Muscle layer of colon (tissue), 2 donors: ENCODE results near the gene RAB19.
"Not testable (repeated sequence)": the region's sequence is repeated elsewhere in the genome, so short reads cannot be mapped to it uniquely, and the experiment has no call there.

ENCODE experiments used
- H3K27ac ChIP-seq: one replicate; pipeline ENCODE4 v1.7.0; 2013; ENCODE audit warnings: low read depth, mild to moderate bottlenecking, low read length, moderate library complexity
- H3K27me3 ChIP-seq, 2 donors: one replicate each; pipeline ENCODE4 v1.7.0; 2013; ENCODE audit warnings: low read length in 2 of 2, mild to moderate bottlenecking in 2 of 2; ENCODE audit not compliant: insufficient read depth in 2 of 2, control insufficient read depth in 1 of 2
- H3K36me3 ChIP-seq: one replicate; pipeline ENCODE4 v1.7.0; 2013; ENCODE audit warnings: mild to moderate bottlenecking, low read length; ENCODE audit not compliant: insufficient read depth
- H3K4me1 ChIP-seq: one replicate; pipeline ENCODE4 v1.7.0; 2013; ENCODE audit warnings: mild to moderate bottlenecking, low read length; ENCODE audit not compliant: insufficient read depth
- H3K4me3 ChIP-seq, 2 donors: one replicate each; pipeline ENCODE4 v1.7.0; 2013; ENCODE audit warnings: low read length in 2 of 2, low read depth in 1 of 2, mild to moderate bottlenecking in 1 of 2, moderate library complexity in 1 of 2
- H3K9ac ChIP-seq: one replicate; pipeline ENCODE4 v1.7.0; 2013; ENCODE audit warnings: low read length
- H3K9me3 ChIP-seq: one replicate; pipeline ENCODE4 v1.7.0; 2013; ENCODE audit warnings: mild to moderate bottlenecking, low read length
- donor health status: abdominal sarcoma.
- donor health status: Adenocarcinoma of cecum.

RAB19 gene

DNA sequence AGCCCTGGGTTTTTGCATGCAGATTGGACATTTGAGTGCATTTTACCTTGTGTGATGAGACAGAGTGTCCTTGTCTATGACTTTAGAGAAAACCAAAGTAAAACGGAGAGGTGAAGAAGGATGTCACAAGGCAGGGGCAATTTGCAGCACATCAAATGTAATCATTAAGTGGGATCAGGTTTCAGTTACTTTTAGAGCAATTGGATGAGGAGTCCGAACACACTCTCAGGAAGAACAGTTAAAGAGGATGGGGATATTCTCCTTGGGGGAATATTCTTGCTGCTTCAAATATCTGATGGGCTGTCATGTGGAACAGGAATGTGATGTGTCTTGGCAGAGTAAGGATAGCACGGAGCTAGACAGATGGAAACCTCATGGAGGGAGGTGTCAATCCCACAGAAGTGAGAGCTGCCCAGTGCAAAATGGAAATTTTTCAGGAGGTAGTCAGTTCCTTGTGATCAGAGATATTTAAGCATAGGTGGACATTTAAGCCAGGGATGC, 757 bp downstream of the RAB19 start:
- Histone ChIP-seq H3K9ac (no peak overlapping the region), H3K9me3 (no peaks in the 10 kb centered on the region), H3K36me3 (no peaks in the 10 kb centered on the region), H3K4me3 (no peak overlapping the region), H3K27ac (no peak overlapping the region), H3K4me1 (no peaks in the 10 kb centered on the region), H3K27me3 (peaks cover 7 to 10% of the 10 kb centered on the region in 2 donors)

DNA sequence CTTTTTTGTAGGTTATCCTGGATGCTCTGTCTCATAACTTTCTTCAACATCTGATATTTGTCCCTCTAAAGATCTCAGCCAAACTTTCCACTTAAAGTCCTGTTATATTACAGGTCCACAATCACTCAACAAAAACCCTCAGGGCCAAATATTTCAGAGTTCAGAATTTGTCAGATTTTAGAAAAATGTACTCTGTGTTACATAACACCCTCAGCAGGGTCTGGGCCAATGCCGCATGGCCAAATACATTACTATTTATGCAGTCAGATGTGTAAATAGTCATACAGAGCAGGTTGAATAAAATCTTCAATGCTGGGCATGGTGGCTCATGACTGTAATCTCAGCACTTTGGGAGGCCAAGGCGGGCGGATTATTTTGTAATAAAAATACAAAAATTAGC, 11.5 kb downstream of the RAB19 start:
- H3K9ac ChIP-seq: no peak overlapping the region
- H3K4me3 ChIP-seq: no peak overlapping the region

DNA sequence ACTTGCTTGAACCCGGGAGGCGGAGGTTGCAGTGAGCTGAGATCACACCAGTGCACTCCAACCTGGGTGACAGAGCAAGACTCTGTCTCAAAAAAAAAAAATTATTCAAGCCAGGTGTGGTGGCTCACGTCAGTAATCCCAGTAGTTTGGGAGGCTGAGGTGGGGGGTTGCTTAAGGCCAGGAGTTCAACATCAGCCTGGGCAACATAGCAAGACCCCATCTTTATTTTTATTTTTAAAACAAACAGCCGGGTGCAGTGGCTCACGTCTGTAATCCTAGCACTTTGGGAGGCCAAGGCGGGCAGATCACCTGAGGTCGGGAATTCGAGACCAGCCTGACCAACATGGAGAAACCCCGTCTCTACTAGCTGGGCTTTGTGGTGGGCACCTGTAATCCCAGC, 12.0 kb downstream of the RAB19 start:
- not testable (repeated sequence) for H3K9ac ChIP-seq, H3K4me1 ChIP-seq, H3K27ac ChIP-seq, H3K4me3 ChIP-seq, H3K27me3 ChIP-seq, H3K36me3 ChIP-seq, H3K9me3 ChIP-seq

More for the DNA sequence above, 11.5 kb downstream of the RAB19 start:
- Histone ChIP-seq H3K4me1 (no peaks in the 10 kb centered on the region), H3K27me3 (no peaks in the 10 kb centered on the region), H3K27ac (no peak overlapping the region), H3K36me3 (no peaks in the 10 kb centered on the region), H3K9me3 (no peaks in the 10 kb centered on the region)

DNA sequence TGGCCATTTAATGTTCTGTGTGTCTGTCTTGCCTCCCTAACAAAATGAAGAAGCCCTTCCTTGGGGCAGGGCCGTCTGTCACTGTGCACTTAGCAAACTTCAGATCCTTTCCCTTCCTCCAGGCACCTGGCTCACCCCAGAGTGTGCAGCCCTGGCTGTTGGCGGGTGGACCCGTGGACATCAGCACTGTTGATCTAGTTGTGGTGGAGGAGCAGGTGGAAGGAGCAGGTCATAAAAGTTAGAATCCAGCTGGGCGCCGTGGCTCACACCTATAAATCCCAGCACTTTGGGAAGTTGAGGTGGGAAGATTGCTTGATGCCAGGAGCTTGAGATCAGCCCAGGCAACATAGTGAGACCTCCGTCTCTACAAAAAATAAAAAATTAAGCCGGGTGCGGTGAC, 12.7 kb downstream of the RAB19 start:
- no peaks in the 10 kb centered on the region for H3K9me3 ChIP-seq
- H3K36me3 ChIP-seq: no peaks in the 10 kb centered on the region
- H3K9ac ChIP-seq: no peak overlapping the region
- no peak overlapping the region for H3K4me3 ChIP-seq
- no peaks in the 10 kb centered on the region for H3K27me3 ChIP-seq
- H3K27ac ChIP-seq: no peak overlapping the region
- no peaks in the 10 kb centered on the region for H3K4me1 ChIP-seq

DNA sequence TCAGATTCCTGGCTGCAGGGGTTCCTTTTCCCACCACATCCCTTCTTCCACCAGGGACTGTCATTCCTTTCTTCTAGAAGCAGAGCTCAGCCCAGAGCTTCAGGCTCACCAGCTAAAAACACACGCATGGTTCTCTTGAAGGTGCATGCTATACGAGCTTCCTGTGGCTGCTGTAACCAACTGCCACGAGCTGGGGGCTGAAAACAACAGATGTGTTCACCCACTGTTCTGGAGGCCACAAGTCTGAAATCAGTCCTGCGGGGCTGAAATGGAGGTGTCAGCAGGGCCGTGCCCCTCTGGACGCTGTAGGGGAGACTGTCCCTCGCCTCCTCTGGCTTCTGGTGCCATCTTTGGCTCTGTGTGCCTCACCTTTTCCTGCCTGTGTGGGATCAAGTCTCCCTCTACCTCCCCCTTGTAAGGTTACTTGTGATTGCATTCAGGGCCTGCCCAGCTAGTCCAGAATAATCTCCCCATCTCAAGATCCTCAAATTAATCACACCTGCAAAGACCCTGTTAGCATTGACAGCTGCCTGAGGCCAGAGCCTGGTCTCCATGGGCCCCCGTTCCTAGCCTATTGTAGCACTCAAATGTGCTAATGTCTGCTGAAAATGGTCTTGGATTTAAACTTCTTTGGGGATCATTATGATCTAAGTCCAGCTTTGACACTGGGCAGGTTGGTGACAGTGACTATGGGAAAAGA, 13.7 kb downstream of the RAB19 start:
- no peaks in the 10 kb centered on the region for H3K4me1 ChIP-seq
- H3K9me3 ChIP-seq: no peaks in the 10 kb centered on the region
- no peak overlapping the region for H3K27ac ChIP-seq
- no peak overlapping the region for H3K4me3 ChIP-seq
- no peak overlapping the region for H3K9ac ChIP-seq
- H3K36me3 ChIP-seq: no peaks in the 10 kb centered on the region
- H3K27me3 ChIP-seq: no peaks in the 10 kb centered on the region

DNA sequence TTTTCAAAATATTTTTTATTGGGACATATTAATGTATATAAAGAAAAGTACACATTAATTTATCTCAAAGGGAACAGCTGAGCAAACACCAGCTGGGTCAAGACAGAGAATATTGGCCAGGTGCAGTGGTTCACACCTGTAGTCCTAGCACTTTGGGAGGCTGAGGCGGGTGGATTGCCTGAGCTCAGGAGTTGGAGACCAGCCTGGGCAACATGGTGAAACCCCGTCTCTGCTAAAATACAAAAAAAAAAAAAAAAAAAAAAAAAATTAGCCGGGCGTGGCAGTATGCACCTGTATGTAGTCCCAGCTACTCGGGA, 14.3 kb downstream of the RAB19 start:
- H3K36me3 ChIP-seq, H3K27me3 ChIP-seq, H3K4me1 ChIP-seq, H3K4me3 ChIP-seq, H3K9ac ChIP-seq, H3K27ac ChIP-seq, H3K9me3 ChIP-seq: not testable (repeated sequence)

DNA sequence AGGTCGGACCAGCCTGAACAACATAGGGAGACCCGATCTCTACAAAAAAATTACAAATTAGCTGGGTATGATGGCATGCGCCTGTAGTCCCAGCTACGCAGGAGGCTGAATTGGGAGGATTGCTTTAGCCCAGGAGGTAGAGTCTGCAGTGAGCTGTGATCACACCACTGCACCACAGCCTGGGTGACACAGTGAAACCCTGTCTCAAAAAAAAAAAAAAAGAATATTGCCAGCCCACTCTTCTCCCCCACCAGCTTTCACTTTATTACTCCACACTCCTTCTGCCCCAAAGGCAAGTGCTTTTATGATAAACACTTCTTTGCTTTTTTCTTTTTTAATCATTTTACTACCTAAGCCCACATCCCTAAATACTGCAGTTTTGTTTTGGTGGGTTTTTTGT, 14.8 kb downstream of the RAB19 start:
- no peak overlapping the region for H3K9ac ChIP-seq
- H3K27ac ChIP-seq: no peak overlapping the region
- no peaks in the 10 kb centered on the region for H3K9me3 ChIP-seq
- H3K27me3 ChIP-seq: no peaks in the 10 kb centered on the region
- no peaks in the 10 kb centered on the region for H3K36me3 ChIP-seq
- no peak overlapping the region for H3K4me3 ChIP-seq
- H3K4me1 ChIP-seq: no peaks in the 10 kb centered on the region

DNA sequence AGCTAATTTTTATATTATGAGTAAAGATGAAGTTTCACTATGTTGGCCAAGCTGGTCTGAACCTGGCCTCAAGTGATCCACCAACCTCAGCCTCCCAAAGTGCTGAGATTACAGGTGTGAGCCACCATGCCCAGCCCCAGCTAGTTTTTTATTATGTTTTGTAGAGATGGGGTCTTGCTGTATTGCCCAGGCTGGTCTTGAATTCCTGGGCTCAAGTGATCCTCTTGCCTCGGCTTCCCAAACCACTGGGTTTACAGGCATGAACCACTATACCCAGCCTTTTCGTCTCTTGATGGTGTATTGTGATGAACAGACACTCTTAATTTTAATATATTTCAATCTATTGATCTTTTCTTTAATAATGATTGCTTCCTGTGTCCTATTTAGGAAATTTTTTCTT, 17.7 kb downstream of the RAB19 start:
- H3K27me3 ChIP-seq: no peaks in the 10 kb centered on the region
- no peaks in the 10 kb centered on the region for H3K4me1 ChIP-seq
- H3K9me3 ChIP-seq: no peaks in the 10 kb centered on the region
- H3K4me3 ChIP-seq: no peak overlapping the region
- no peak overlapping the region for H3K9ac ChIP-seq
- H3K36me3 ChIP-seq: no peaks in the 10 kb centered on the region
- no peak overlapping the region for H3K27ac ChIP-seq

DNA sequence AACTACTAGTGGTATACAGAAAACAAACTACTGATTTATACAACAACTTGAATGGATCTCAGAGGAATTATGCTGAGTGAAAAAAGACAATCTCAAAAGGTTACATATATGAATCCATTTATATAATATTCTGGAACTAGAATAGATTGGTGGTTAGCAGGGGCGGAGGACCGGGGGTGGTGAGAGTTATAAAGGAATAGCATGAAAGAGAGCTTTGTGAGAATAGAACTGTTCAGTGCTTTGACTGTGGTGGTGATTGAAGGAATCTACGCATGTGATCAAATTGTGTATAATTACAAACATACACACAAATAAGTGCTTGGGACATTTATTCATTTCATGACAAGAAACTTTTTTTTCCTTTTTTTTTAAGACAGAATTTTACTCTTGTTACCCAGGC, 19.6 kb downstream of the RAB19 start:
- Histone ChIP-seq H3K4me3 (no peak overlapping the region), H3K27me3 (no peaks in the 10 kb centered on the region), H3K36me3 (no peaks in the 10 kb centered on the region), H3K27ac (no peak overlapping the region), H3K4me1 (no peaks in the 10 kb centered on the region), H3K9me3 (no peaks in the 10 kb centered on the region), H3K9ac (no peak overlapping the region)

DNA sequence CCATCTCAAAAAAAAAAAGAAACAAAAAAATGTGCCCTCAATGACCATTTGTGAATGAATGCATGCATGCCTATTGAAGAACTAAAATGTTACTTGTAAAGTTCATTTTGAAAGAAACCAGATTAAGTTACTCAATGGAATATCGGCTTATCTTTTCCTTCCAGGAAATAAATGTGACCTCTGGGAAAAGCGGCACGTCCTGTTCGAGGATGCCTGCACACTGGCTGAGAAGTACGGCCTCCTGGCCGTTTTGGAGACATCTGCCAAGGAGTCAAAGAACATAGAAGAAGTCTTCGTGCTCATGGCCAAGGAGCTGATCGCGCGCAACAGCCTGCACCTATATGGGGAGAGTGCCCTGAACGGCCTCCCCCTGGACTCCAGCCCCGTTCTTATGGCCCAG, 21.9 kb downstream of the RAB19 start:
- H3K9me3 ChIP-seq: no peaks in the 10 kb centered on the region
- no peaks in the 10 kb centered on the region for H3K36me3 ChIP-seq
- H3K4me1 ChIP-seq: no peaks in the 10 kb centered on the region
- no peak overlapping the region for H3K9ac ChIP-seq
- H3K27me3 ChIP-seq: no peaks in the 10 kb centered on the region
- H3K4me3 ChIP-seq: no peak overlapping the region
- H3K27ac ChIP-seq: no peak overlapping the region

DNA sequence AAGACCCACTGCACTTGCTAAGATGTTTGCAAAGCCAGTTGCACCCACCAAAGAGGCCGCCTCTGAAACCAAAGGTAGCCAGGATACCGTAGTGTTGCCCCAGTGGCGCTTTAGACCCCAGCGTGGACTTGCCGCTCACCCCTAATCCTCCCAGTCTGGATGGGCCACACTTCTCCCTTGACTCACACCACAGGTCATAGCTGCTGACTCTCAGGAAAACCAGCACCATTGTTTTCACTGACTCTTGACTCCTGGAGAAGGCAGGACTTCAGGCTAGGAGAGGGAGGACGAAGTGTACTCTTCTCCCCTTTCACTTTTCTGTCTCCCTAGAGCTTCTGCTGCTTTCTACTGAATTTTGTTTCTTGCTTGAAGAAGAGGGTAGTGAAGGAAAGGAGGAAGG, 22.3 kb downstream of the RAB19 start:
- Histone ChIP-seq H3K27me3 (no peaks in the 10 kb centered on the region), H3K4me1 (no peaks in the 10 kb centered on the region), H3K9me3 (no peaks in the 10 kb centered on the region), H3K4me3 (no peak overlapping the region), H3K36me3 (no peaks in the 10 kb centered on the region), H3K9ac (no peak overlapping the region), H3K27ac (no peak overlapping the region)

DNA sequence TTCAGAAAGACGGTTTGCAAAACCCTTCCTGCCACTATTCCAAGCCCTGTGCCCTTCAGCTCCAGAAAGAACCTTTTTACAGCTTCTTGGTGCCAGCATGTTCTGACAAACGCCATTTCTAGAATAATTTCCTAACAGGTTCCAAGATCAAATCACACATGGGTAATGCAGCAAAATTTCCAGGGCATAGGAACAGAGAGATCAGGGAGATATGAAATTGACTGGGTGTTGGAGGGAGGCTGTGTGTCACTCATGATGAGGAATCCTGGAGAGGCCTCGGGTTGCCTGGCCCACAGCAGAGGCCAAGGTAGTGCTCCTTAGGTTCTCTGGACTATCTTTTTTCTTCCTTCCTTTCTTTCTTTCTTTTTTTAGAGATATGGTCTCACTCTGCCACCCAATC, 29.5 kb downstream of the RAB19 start:
- H3K4me3 ChIP-seq: no peak overlapping the region

More for the DNA sequence above, 29.5 kb downstream of the RAB19 start:
- H3K4me1 ChIP-seq: no peaks in the 10 kb centered on the region
- no peaks in the 10 kb centered on the region for H3K36me3 ChIP-seq
- no peaks in the 10 kb centered on the region for H3K27me3 ChIP-seq
- no peaks in the 10 kb centered on the region for H3K9me3 ChIP-seq
- H3K27ac ChIP-seq: no peak overlapping the region
- no peak overlapping the region for H3K9ac ChIP-seq
